G401 (cell line): ENCODE results near the gene MATK. TPM values are rescaled to one million over a fixed set of nuclear protein-coding genes. Genes with fewer than 3 reads are reported as not detected.
A peak's percentile ranks its signal among the peaks of the same experiment; 100 is the strongest.
"Not testable (repeated sequence)": the region's sequence is repeated elsewhere in the genome, so short reads cannot be mapped to it uniquely, and the experiment has no call there.

Experiments
- DNase-seq: peaks from one replicate; pipeline ENCODE4 v3.0.0-alpha.2; 2015; ENCODE audit warnings: low spot score
- in situ Hi-C: cut with HindIII; loops from 2 replicates; pipeline ENCODE4 v1.10.0; 2016; ENCODE audit warnings: low sequenced_read_pairs, mixed read lengths
- total RNA-seq: library from RNA; depleted of rRNA; stranded (reverse); fragments of >200 nt; shearing (Covaris generic); gene quantifications from 2 replicates; pipeline ENCODE4 v1.2.3, GENCODE V29; 2014

The MATK gene
- total RNA-seq, 1 experiment from 2014 or later = 18.5 TPM

GRCh38 chr19:3817761-3818160 is 31.6 kb upstream of the MATK start:
- in situ Hi-C loops = no loop called here
- DNase-seq = no peak

GRCh38 chr19:3816566-3817218 is 30.5 kb upstream of the MATK start:
- DNase-seq = no peak
- in situ Hi-C loops = no loop called here

- DNase-seq, in situ Hi-C loops: not testable (repeated sequence)
Measured at GRCh38 chr19:3816148-3816547, 30.0 kb upstream of the MATK start.

- no peak for DNase-seq
- in situ Hi-C loops = no loop called here
Measured at GRCh38 chr19:3814648-3815047, 28.5 kb upstream of the MATK start.

GRCh38 chr19:3813473-3814392 is 27.6 kb upstream of the MATK start:
- in situ Hi-C loops = no loop called here
- no peak for DNase-seq

- DNase-seq = no peak
- in situ Hi-C loops = no loop called here
Measured at GRCh38 chr19:3810708-3811355, 24.7 kb upstream of the MATK start.

- DNase-seq = no peak
- in situ Hi-C loops = no loop called here
Measured at GRCh38 chr19:3809881-3810707, 23.9 kb upstream of the MATK start.

GRCh38 chr19:3808420-3809143 is 22.4 kb upstream of the MATK start:
- in situ Hi-C loops = no loop called here
- peak; percentile 49 for DNase-seq

- in situ Hi-C loops = no loop called here
- no peak for DNase-seq
Measured at GRCh38 chr19:3807574-3808354, 21.6 kb upstream of the MATK start.

- in situ Hi-C loops = no loop called here
- DNase-seq = no peak
Measured at GRCh38 chr19:3807131-3807480, 20.9 kb upstream of the MATK start.

- in situ Hi-C loops = no loop called here
- DNase-seq = no peak
Measured at GRCh38 chr19:3805859-3806258, 19.7 kb upstream of the MATK start.

GRCh38 chr19:3804429-3804828 is 18.2 kb upstream of the MATK start:
- DNase-seq = no peak
- in situ Hi-C loops = no loop called here

GRCh38 chr19:3803986-3804385 is 17.8 kb upstream of the MATK start:
- in situ Hi-C loops = no loop called here

GRCh38 chr19:3803114-3803888 is 17.1 kb upstream of the MATK start:
- in situ Hi-C loops = no loop called here
- no peak for DNase-seq

More at GRCh38 chr19:3803986-3804385, 17.8 kb upstream of the MATK start:
- DNase-seq = no peak

- in situ Hi-C loops = no loop called here
- DNase-seq = peak; percentile 79
Measured at GRCh38 chr19:3801412-3802096, 15.4 kb upstream of the MATK start.

GRCh38 chr19:3800996-3801395 is 14.8 kb upstream of the MATK start:
- DNase-seq = no peak
- in situ Hi-C loops = no loop called here

- DNase-seq = no peak
- in situ Hi-C loops = no loop called here
Measured at GRCh38 chr19:3798137-3798536, 12.0 kb upstream of the MATK start.
